HCEC 1CT (cell line): ENCODE measurements around the gene TMEM51.
A peak's percentile ranks its signal among the peaks of the same experiment; 100 is the strongest.

Source experiments
- DNase-seq: peaks from one replicate; pipeline ENCODE4 v3.0.0-alpha.2; 2017

Gene TMEM51

DNA sequence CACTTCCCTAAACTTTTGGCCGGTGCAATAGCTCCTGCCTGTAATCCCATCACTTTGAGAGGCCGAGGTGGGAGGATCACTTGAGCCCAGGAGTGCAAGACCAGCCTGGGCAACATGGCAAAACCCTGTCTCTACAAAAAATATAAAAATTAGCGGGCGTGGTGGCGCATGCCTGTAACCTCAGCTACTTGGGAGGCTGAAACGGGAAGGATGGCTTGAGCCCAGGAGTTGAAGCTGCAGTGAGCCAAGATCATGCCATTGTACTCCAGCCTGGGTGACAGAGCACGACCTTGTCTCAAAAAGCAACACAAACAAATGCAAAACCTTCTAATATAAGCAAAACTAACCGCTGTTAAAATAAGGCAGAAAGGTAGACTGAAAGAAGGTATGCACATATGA is 25.9 kb downstream of the TMEM51 start:
- no peak for DNase-seq

DNA sequence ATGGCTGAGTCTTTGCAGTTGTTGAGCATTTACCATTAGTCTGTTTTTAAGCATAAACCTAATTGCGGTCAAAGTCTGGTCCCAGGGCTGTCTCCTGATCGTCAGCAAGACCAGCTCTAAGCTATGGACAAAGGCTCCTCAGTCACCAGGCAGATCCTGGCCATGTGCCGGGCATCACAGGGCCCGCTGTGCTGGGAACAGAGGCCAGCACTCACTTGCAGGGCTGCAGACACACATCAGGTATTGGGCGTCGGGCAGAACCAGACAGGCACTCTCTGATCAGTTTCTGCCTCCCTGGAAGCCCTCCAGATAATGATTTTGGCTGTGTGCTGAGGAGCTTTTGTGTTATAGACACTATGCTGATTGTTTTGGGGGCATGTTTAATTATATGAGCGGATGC is 26.6 kb downstream of the TMEM51 start:
- DNase-seq: no peak

DNA sequence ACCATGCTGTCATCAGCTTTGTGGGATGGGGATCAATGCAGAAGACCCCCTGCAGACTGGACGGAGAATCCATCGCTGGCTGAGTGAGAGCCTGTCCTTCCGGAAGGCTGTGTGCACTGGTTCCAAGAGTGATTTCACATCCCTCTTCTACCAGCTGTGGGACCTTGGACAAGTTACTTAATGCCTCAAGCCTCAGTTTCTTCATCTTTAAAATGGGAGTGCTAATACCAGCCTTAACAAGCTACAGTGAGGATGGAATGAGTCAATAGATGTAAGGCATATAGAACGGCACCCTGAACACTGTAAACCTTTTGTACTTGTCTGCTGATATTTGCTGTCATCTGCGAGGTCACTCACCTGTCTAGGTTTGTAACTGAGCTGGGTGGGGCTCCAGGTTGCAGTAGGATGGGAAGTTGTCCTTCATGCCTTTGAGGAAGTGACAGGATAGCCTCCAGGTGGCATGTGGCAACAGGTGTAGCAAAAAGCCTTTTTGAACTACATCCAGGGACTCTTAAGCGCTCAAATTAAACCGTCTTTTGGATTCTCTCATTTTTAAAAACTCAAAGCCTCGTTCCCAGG is 27.5 kb downstream of the TMEM51 start:
- no peak for DNase-seq

DNA sequence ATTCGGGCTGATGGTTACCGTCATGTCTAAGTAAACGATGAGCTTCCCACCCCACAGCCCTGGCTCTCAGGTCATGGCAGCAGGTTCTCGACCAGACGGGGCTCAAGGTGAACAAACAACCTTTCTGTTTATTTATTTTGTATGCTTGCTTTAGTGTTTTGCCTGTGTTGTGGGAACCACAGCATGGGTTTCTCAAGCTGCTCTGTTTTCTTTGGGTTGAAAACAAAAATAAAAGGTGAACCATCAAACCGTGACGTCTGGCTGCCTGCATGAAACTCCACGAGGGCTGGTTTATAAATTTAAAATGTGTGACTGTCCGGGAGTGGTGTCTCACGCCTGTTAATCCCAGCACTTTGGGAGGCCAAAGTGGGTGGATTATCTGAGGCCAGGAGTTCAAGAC is 28.0 kb downstream of the TMEM51 start:
- DNase-seq: no peak

DNA sequence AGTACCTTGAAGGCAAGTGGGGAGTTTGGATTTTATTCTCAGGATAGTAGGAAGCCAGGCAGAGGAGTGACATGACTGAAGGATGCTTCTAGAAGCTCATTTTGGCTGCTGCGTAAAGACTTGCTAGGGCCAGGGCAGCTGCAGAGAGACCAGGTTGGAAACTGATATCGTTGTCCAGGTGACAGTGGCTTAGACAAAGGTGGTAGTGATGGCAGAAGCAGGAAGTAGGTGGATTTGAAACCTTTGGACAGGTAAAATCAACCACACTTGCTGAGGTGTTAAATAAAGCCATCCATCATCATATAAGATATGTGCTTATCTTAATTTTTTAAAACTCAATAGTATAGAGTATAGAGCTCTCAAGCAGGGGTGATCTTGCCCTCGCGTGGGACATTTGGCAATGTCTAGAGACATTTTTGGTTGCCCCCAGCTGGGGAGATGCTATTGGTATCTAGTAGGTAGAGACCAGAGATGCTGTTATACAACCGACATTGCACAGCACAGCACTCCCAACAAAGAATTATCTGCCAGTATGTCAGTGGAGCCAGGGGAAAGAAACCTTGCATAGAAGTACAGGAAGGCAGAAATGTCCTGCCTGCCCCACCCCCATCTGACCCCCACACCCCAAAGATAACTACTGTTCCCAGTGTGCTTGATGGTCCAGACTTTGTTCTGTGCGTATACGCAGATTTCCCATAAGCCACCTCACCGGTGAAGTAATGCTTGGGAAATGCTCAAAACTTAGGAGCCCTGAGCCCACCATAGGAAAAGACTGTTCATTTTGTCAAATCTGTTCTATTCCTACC is 31.1 kb downstream of the TMEM51 start:
- DNase-seq: no peak

DNA sequence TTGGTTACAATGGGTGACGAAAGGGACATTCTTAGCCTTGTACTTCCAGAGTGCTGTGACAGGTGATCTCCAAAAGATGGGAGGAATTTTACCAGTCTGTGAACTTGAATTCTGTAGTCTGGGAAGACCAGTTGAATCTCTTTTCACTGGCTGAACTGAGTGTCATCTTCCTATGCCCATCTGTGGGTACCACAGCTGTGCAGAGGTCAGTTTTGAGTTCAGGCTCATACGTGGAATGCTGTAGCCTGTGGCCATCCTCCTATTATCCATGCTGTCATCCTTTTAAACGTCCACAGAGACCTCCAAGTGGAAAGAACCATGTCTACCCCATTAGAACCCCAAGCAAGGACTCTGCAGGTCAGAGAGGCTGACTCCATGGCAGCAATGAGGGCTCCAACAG is 32.1 kb downstream of the TMEM51 start:
- DNase-seq: no peak

DNA sequence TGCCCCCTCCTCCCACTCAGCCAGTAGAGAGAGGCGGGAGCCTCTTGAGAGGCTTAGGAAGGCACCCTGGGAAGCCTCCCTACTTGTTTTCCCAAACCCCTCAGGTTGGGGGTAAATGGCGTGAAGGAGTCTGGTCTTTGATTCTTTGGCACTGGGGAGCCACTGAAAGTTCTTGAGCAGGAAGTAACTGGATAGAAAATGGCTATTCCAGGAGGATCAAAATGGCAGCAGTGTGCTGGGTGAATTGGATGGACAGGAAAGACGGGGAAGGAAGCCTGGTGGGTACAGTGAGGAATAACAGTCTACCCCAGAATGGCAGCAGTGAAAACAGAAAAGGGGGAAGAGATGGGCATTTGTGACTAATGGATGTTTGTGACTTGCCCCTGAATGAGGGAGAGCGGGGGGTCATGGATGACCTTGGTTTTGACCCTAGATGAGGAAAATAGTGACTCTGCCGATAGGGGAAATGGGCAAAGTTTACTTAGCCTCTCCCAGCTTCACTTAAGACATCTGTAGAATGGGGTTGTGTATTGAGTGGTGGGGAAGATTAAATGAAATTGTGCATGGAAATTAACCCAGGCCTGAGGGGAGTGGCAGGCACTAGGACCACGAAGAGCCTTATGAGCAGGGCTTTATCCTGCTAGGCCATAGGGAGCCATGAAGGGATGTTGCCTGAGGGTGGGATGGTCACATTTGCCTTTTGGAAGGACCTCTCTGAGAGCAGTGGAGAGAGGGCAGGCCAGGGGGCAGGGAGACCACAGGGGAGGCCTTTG is 32.7 kb downstream of the TMEM51 start:
- DNase-seq: no peak

DNA sequence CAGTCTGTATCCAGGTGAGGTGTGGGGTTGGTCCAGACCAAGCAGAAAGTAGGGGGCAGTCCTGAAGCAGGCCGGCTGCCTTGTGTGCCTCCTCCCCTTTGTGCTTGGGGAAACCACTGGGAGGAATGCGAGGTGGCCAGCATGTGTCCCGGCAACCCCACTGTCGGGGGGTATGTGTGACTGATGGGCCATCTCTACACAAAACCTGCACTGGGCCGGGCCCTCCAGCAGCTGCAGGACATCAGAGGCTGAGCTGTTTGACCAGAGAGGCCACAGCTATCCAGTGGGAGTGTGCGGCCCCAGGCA is 33.3 kb downstream of the TMEM51 start:
- DNase-seq: no peak

DNA sequence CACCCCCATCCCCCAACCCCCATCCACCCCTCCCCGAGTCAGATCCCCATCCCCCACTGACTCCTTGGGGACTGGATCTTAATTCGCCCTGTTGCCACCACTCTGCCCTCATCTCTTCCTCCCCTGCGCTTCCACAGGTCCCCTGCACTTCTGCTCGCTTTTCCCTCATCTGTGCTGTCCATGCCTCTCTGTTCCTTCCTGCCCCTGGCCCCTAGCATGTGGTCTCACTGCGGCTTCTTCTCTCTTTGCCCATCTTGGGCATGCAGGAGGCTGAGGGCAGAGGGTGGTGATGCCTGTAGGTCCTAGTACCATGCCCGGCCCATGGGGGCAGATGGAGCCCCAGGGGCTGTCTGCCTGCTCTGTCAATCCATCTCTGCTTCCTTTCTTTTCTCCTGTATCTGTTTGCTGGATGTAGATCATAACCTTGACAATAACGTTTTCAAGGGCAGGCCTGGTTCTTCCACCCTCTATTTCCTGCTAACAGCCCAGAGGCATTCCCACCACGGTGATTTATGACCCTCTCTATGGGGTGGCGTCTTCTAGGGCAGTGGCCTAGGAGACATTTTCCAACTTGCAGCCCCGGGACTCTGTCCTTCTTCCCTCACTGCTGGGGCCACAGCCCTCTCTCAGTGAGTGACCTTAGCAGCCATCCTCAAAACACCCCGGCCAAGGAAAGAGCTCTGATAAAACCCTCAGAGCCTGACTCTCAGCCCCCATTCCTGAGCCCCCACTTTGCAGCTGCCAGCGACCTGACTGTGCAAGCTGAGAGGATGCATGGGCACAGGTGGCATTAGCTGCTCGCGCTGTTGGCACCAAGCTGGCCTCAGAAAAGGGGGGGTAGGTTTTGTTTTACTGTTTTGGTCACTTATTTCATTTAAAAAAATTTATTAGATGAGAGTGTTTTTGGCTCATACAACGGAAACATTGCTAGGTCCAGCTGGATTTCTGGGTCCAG is 33.9 kb downstream of the TMEM51 start:
- no peak for DNase-seq

DNA sequence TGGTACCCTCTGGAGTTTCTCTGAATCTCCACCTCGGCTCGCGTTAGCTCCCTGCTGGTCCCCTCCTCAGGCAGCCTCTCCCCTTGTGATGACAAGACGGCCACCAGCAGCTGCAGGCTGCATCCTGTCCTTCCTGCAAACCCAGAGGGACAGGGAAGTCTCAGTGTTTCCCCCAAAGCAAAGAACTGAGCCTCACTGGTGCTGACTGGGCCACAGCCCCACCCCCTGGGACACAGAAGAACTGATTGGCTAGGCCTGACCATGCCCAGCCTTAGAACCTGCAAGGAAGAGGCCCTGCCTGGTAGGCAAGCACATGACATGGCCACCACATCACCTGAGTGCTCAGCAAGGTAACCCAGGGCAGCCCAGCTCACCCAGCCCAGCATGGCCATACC is 34.6 kb downstream of the TMEM51 start:
- DNase-seq: no peak

DNA sequence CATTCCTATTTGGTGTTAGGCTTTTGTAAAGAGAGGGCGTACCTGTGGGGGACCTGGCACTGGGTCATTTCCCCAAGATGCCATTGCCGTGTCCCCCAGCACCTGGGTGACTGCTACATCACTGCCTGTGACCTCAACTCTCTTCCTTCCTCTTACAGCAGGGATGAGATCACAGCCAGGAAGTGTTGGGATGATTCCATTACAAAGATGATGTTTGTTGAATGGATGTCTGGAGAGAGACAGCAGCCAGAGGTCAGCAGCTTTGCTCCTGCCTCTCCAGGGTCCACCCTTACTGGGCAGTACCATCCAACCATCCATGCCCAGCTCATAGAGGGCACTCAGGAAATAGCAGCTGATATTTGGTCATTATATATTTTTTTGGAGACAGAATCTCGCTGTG is 35.1 kb downstream of the TMEM51 start:
- peak; percentile 37 for DNase-seq

DNA sequence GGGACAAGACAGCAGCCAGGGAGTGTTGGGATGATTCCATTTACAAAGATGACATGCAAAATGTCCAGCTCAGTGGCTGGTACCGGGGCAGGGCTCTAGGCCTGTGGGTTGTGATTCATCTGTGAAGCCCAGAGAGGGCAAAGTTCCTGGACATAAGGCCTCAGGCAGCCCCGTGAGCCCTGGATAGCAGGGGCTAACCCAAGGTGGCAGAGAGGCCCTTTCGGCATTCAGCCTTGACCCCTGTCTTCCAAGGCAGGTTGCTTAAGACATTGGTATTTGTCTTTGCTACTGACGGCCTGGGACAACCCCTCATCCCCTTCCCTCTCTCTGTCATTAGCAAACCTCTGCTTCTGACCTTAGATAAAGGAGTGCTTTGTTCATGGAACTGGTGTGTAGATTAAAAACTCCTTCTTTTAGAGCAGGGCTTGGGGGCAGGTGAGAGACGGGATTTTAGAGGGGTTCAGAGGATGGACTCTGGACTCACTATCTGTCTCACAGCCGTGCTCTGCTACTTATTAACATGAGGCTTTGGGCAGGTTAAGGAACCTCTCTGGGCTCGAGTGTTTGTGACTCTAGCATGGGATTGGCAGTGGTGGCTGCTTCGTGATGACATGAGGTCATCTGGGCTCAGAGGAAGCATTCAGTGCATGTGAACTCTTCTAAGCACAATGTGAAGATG is 36.3 kb downstream of the TMEM51 start:
- DNase-seq: no peak

DNA sequence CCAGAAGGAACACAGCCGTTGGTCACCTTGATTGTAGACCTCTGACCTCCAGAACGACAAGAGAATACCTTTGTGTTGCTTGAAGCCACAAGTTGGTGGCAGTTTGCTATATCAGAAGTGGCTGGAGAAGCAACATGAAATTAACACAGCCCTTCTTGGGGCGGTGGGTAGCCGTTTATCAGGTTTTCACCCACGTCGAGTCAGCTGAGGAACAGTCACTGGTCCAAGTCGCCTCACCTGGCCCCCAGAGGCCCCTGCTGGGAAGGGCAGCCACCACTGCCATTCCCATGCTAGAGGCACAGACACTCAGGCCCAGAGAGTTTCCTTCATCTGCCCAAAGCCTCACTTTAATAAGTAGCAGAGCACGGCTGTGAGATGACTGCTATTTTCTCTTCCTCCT is 37.7 kb downstream of the TMEM51 start:
- no peak for DNase-seq

DNA sequence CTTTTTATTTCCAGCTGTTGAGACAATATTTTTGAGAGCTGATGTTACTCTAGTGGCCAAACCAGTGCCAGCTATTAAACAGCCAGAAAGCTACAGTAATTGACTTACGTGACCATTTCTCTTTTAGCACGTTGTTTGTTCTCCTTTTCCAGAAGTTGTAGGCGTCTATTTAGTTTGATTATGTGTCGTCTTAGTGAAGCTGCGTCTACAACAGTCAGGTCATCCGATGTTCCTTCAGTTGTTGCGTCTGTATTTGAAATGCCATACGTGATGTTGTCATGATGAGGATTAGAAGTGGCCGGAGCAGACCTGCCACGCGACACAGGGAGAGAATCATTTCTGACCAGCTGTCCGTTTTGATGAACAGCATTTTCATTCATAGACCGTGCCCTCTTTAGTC is 38.2 kb downstream of the TMEM51 start:
- DNase-seq: no peak

DNA sequence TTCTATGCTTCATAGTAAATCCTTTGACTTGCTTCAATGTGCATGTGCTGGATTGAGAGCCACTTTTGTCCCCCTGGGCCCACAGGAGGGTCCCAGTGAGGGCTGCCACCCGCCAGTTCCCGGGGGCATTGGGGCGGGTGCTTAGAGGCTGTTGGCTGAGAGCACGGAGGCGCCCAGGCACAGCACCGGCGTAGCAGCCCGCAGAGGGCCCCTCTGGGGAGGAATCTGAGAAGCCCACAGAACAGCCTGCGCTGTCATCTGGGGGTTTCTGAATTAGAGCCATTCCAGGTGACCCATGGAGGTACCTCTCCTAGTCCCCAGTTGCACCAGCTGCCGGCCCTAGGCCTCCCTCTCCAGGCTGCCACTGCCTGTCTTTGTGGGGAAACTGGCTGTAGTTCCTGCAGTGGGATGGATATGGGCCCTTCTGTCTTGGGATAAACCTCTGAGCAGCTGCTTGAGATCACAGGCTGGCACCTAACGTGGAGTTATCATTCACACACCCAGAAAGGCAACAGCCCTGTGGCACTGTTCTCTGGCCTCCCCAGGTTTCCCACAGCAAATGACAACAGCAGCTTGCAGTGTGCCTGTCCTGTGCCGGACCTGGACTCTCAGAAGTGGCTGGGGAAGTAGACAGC is 39.5 kb downstream of the TMEM51 start:
- no peak for DNase-seq

DNA sequence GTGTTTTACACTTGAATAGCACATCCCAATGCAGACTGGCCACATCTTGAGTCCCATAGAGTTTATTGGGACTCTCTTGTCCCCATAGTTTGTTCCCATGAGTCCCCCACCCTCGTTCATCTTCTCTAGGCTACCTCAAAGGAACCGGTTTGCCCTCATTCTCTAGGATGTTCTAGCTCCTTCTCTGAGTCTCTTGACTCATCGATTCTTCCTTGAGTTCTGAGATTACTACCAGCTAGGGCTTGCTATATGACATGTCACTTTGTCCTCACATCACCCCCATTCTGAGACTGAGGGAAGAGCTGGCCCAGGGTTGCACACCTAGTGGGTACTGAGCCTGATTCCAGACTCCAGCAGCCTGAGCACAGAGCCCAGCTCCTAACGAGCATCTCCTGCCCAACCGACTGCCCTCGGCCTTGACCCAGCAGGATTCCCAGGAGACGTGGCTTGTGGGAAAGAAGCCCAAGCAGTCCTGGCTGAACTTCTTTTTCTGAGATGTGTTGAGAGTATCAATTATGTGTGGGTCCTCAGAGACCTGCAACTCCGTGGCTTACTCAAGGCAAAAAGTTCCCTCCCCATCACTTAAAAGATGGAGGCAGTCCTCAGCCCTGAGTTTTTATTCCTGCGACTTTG is 42.0 kb downstream of the TMEM51 start:
- no peak for DNase-seq

DNA sequence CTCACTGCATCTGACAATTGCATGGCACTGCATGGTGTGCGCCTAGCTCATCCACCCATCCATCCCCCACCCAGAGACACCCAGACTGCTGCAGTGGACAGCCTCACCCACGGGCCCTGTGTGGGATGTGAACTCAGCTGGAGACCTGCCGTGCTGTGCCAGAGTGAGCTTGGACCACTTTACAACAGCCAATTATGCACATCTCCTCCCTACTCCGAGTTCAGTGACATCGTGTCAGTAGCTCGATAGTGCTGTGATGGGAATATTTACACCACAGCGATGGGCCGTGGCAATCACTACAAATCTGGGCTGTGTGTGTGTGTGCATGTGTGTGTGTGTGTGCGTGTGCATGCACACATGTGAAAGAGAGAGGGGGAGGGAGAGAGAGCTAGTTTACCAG is 42.5 kb downstream of the TMEM51 start:
- no peak for DNase-seq

DNA sequence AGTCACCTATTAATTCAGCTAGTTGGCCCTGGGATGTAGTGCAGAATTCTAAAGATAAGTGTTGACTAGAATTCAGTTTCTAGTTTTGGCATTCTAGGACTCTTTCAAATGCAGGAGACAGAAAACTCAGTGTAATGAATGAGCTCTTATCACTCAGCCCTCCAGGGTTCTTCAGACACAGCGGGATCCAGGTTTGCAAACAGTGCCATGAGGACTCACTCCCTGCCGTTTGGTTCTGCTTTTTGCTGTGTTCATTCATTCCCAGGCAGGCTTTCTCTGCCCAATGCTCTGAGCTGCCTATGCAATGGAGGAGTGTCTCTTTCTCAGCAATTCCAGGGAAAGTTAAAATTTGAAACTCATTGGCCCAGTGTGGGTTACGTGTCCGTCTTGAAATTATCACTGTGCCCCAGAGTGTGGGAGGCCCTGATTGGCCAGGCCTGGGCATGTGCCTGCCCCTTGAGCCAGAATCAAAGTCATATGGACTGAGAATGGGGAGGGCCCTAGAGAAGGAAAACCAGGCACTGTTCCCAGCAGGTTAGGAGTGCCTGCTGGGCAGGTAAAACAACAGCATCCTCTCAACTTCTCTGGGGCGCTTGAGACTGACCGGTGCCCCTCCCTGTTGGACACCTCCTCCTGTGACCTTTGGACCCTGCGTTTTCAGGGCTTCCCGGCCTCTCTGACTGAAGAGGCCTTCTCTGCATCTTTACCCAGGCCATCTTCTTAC is 43.4 kb downstream of the TMEM51 start:
- no peak for DNase-seq

DNA sequence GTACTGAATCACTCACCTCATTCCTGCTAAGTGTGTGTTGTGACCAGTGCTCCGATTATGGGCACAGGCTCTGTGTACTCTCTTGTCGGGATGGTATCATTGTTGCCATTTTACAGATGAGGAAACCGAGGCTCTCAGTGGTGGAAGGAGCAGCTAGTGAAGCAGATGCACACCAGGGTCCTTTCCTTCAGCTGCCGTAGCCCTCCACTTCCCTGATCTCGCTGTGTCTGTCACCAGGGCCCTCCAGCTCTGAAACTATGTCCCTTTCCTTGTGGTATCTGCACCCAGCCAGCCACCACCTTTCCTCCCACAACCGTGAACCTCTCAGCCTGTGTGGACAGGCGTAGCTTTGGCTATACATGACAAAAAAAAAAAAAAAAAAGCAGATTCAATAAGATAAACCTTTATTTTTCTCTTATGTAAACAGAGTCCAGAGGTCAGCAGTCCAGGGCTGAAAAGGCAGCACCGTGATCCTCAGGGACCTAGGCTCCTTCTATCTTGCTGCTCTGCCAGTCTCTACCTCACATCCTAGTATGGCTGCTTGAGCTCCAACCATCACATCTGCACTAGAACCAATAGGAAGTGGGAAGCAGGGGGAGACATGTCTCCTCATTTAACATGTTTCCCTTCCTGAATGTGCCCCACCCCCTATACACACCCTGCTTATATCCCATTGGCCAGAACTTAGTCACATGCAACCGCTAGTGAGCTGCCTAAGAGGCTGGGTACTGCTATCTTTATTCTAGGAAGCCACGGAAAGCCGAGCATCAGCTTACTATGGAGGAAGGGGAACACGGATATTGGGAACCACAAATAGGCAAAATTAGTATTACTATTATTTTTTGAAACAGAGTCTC is 44.3 kb downstream of the TMEM51 start:
- no peak for DNase-seq

DNA sequence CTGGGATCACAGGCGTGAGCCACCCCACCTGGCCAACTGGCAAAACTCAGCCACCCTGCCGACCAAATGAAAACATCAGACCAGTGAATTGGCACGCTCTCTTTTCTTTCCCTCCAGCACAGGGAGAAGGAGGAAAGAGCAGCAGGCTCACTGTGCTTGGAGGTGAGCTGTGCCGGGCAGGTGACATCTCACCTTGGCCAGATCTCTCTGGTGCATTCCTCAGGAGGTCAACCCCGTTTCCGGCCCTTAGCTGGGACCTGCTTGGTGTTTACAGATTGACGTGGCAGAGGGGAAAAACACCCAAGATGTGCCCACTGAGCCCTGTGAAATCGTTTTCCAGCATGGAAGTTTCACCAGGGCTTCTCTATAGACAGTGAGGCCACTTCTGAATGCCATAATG is 45.1 kb downstream of the TMEM51 start:
- no peak for DNase-seq
